Measurements from ENCODE around the gene CYTH3. TPM values are rescaled to one million over a fixed set of nuclear protein-coding genes. Genes with fewer than 3 reads are reported as not detected.

CYTH3 gene
- total RNA-seq, 4 donors from 2014 or later = 41.0 to 75.5 (median 56.7) TPM

- TF ChIP-seq POLR2A (IDR thresholded peaks at IDR 0.05) (no peak), CTCF (IDR thresholded peaks at IDR 0.05) (no peak)
- Histone ChIP-seq H3K4me3 (replicated peaks in 1 of 3) (no peak overlapping the region), H3K36me3 (no peaks in the 10 kb centered on the region), H3K4me1 (peaks cover 22 to 53% of the 10 kb centered on the region in 2 donors), H3K27me3 (no peaks in the 10 kb centered on the region), H3K9me3 (no peaks in the 10 kb centered on the region), H3K27ac (peak overlapping the region in 1 of 3 donors; percentile 35)
- no peak for DNase-seq
- intact Hi-C loops (cut with DNase I) = no loop called here
- 96 to 97% methylated on average over 4 of the region's 4 CpGs for WGBS, 2 donors
Measured at GRCh38 chr7:6241607-6241973, 30.8 kb downstream of the CYTH3 start.

GRCh38 chr7:6238309-6238925 is 34.0 kb downstream of the CYTH3 start:
- intact Hi-C loops (cut with DNase I) = no loop called here
- Histone ChIP-seq H3K27ac (no peak overlapping the region), H3K9me3 (no peaks in the 10 kb centered on the region), H3K4me3 (replicated peaks in 1 of 3) (no peak overlapping the region), H3K36me3 (no peaks in the 10 kb centered on the region), H3K4me1 (peaks cover 9 to 31% of the 10 kb centered on the region in 2 donors), H3K27me3 (no peaks in the 10 kb centered on the region)
- DNase-seq = no peak
- no peak for TF ChIP-seq CTCF (IDR thresholded peaks at IDR 0.05)
- no peak for TF ChIP-seq POLR2A (IDR thresholded peaks at IDR 0.05)
- WGBS, 2 donors = 92 to 95% methylated on average over 5 of the region's 5 CpGs

GRCh38 chr7:6237730-6238129 is 34.7 kb downstream of the CYTH3 start:
- TF ChIP-seq CTCF (IDR thresholded peaks at IDR 0.05) = no peak
- TF ChIP-seq POLR2A (IDR thresholded peaks at IDR 0.05) = no peak
- 89 to 91% methylated on average over 3 of the region's 3 CpGs for WGBS, 2 donors
- intact Hi-C loops (cut with DNase I) = no loop called here

GRCh38 chr7:6237011-6237410 is 35.4 kb downstream of the CYTH3 start:
- Histone ChIP-seq H3K4me1 (peaks cover 8 to 30% of the 10 kb centered on the region in 2 donors), H3K27me3 (no peaks in the 10 kb centered on the region), H3K4me3 (replicated peaks in 1 of 3) (no peak overlapping the region), H3K9me3 (no peaks in the 10 kb centered on the region), H3K27ac (peak overlapping the region in 1 of 3 donors; percentile 12), H3K36me3 (no peaks in the 10 kb centered on the region)
- peak; percentile 36 to 42 for DNase-seq
- intact Hi-C loops (cut with DNase I) = no loop called here
- TF ChIP-seq POLR2A (IDR thresholded peaks at IDR 0.05) (no peak), CTCF (IDR thresholded peaks at IDR 0.05) (no peak)
- WGBS, 2 donors = 65 to 75% methylated on average over 7 of the region's 7 CpGs

More at GRCh38 chr7:6237730-6238129, 34.7 kb downstream of the CYTH3 start:
- Histone ChIP-seq H3K27me3 (no peaks in the 10 kb centered on the region), H3K36me3 (no peaks in the 10 kb centered on the region), H3K4me1 (peaks cover 5 to 30% of the 10 kb centered on the region in 2 donors), H3K27ac (no peak overlapping the region), H3K4me3 (replicated peaks in 1 of 3) (no peak overlapping the region), H3K9me3 (no peaks in the 10 kb centered on the region)
- DNase-seq = no peak

GRCh38 chr7:6235029-6235871 is 37.2 kb downstream of the CYTH3 start:
- intact Hi-C loops (cut with DNase I) = no loop called here
- H3K4me3 ChIP-seq (replicated peaks in 1 of 3) = no peak overlapping the region
- TF ChIP-seq CTCF (IDR thresholded peaks at IDR 0.05) (no peak), POLR2A (IDR thresholded peaks at IDR 0.05) (no peak)
- H3K27ac ChIP-seq = no peak overlapping the region
- no peaks in the 10 kb centered on the region for H3K27me3 ChIP-seq
- H3K36me3 ChIP-seq = no peaks in the 10 kb centered on the region
- peaks cover 15 to 31% of the 10 kb centered on the region in 2 donors for H3K4me1 ChIP-seq
- 88 to 89% methylated on average over 16 of the region's 16 CpGs for WGBS, 2 donors
- no peaks in the 10 kb centered on the region for H3K9me3 ChIP-seq
- DNase-seq = no peak
